Endothelial cell (in vitro differentiated cells): ENCODE measurements around the gene STXBP4. TPM values are rescaled to one million over a fixed set of nuclear protein-coding genes. Genes with fewer than 3 reads are reported as not detected.

Experiments used
- DNase-seq: peaks from one replicate; pipeline ENCODE4 v3.0.0; 2021; ENCODE audit warnings: low spot score
- H3K27ac Mint-ChIP-seq: one replicate; pipeline ENCODE4 v1.8.0; 2021; ENCODE audit warnings: mixed read lengths, inconsistent platforms; ENCODE audit not compliant: unreplicated experiment
- H3K27me3 Mint-ChIP-seq: one replicate; pipeline ENCODE4 v1.8.0; 2021; ENCODE audit warnings: mild to moderate bottlenecking, moderate library complexity, mixed read lengths, inconsistent platforms; ENCODE audit not compliant: unreplicated experiment
- H3K36me3 Mint-ChIP-seq: one replicate; pipeline ENCODE4 v1.8.0; 2021; ENCODE audit warnings: mild to moderate bottlenecking, low read depth, mixed read lengths, inconsistent platforms; ENCODE audit not compliant: unreplicated experiment
- H3K4me1 Mint-ChIP-seq: one replicate; pipeline ENCODE4 v1.8.0; 2021; ENCODE audit warnings: mild to moderate bottlenecking, mixed read lengths, inconsistent platforms; ENCODE audit not compliant: unreplicated experiment
- H3K4me3 Mint-ChIP-seq: one replicate; pipeline ENCODE4 v1.8.0; 2021; ENCODE audit warnings: mild to moderate bottlenecking, mixed read lengths, inconsistent platforms; ENCODE audit not compliant: unreplicated experiment
- H3K9me3 Mint-ChIP-seq: one replicate; pipeline ENCODE4 v1.8.0; 2021; ENCODE audit warnings: mixed read lengths, inconsistent platforms; ENCODE audit not compliant: unreplicated experiment
- total RNA-seq: library from RNA; stranded (reverse); fragmentation: NEBNext Ultra II Directional; extraction: Animal tissue kit (Norgen Biotek cat#: 25700); gene quantifications from one replicate; pipeline ENCODE4 v1.2.1, GENCODE V29; 2021; ENCODE audit not compliant: unreplicated experiment
- TF ChIP-seq, protein P1 (sequence below): fragments of 200-600 bp; sonication (generic); IDR thresholded peaks from one replicate; pipeline ENCODE4 v1.5.0; 2021; ENCODE audit warnings: antibody characterized with exemption; ENCODE audit not compliant: unreplicated experiment

STXBP4 gene
- total RNA-seq, 1 donor from 2014 or later: 7.5 TPM

DNA sequence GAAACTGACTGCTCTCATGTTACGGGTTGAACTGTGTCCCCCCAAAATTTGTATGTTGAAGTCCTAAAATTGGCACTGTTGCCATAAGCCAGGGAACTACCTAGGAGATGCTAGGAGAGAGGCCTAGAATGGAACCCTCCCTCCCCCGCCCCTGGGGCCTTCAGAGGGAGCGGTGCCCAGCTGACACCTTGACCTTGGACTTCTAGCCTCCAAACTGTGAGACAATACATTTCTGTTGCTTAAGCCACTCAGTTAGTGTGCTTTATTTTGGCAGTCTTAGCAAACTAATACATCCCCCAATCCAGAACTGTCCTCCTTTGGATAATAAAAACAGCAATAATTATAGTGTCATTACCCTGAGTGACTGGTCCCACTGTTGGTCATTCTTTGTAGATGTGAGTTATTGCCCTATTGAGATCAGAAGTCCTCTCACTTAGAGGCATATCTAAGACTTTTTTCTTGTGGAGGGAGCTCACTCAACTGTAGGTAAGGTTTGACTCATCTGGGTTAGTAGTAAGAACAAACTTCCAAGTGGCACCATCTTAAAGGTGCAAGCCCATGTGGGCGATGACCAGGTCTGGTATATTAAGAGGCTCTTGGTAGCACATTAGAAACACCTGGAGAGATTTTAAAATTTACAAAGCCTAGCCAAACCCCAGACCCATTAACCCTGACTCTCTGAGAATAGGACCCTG, 203.2 kb downstream of the STXBP4 start:
- H3K4me1 Mint-ChIP-seq: peaks cover 11% of the 10 kb centered on the region
- TF ChIP-seq, protein P1, sequence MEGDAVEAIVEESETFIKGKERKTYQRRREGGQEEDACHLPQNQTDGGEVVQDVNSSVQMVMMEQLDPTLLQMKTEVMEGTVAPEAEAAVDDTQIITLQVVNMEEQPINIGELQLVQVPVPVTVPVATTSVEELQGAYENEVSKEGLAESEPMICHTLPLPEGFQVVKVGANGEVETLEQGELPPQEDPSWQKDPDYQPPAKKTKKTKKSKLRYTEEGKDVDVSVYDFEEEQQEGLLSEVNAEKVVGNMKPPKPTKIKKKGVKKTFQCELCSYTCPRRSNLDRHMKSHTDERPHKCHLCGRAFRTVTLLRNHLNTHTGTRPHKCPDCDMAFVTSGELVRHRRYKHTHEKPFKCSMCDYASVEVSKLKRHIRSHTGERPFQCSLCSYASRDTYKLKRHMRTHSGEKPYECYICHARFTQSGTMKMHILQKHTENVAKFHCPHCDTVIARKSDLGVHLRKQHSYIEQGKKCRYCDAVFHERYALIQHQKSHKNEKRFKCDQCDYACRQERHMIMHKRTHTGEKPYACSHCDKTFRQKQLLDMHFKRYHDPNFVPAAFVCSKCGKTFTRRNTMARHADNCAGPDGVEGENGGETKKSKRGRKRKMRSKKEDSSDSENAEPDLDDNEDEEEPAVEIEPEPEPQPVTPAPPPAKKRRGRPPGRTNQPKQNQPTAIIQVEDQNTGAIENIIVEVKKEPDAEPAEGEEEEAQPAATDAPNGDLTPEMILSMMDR: no peak
- no peak overlapping the region for H3K4me3 Mint-ChIP-seq
- no peak for DNase-seq
- no peaks in the 10 kb centered on the region for H3K36me3 Mint-ChIP-seq
- H3K27ac Mint-ChIP-seq: no peak overlapping the region
- H3K27me3 Mint-ChIP-seq: peaks cover 3% of the 10 kb centered on the region
- H3K9me3 Mint-ChIP-seq: no peaks in the 10 kb centered on the region

DNA sequence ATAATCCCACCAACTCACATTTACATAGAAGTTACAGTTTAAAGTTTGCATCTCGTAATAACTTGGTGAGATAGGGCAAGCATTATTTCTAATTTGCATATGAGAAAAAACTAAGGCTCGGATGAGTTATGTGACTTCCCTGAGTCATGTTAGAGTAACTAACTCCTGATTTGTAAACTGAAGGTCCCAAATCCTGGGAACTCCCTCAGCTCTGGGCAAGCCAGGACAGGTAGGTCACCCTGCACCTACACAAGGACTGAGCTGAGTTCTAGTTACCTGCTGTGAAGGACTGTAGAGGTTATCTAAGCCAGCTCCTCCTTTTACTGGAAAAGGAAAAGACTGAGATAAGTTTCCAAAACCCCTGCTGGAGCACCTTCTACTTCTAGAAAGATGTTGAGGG, 204.0 kb downstream of the STXBP4 start:
- H3K4me1 Mint-ChIP-seq: peaks cover 11% of the 10 kb centered on the region
- peaks cover 1% of the 10 kb centered on the region for H3K27me3 Mint-ChIP-seq
- no peaks in the 10 kb centered on the region for H3K36me3 Mint-ChIP-seq
- no peak for DNase-seq
- H3K9me3 Mint-ChIP-seq: no peaks in the 10 kb centered on the region
- H3K27ac Mint-ChIP-seq: no peak overlapping the region
- no peak overlapping the region for H3K4me3 Mint-ChIP-seq
- TF ChIP-seq, protein P1: no peak

DNA sequence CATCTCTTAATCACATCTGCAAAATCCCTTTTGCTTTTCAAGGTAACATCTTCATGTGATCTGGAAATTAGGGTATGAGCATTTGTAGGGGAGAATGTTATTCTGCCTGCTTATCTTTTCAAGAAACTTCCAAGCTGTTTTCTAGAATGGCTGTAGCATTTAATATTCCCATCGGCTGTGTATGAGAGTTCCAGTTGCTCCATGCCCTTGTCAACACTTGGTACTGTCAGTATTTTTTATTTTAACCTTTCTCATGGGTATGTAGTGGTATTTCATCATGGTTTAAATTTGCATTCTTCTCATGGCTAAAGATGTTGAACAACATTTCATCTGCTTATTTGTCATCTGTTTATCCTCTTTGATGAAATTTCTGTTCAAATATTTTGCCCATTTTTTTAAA, 205.6 kb downstream of the STXBP4 start:
- Mint-ChIP-seq H3K36me3 (no peaks in the 10 kb centered on the region), H3K27ac (no peak overlapping the region), H3K27me3 (peaks cover 1% of the 10 kb centered on the region), H3K9me3 (no peaks in the 10 kb centered on the region), H3K4me3 (no peak overlapping the region), H3K4me1 (peaks cover 10% of the 10 kb centered on the region)
- TF ChIP-seq, protein P1: no peak
- no peak for DNase-seq

DNA sequence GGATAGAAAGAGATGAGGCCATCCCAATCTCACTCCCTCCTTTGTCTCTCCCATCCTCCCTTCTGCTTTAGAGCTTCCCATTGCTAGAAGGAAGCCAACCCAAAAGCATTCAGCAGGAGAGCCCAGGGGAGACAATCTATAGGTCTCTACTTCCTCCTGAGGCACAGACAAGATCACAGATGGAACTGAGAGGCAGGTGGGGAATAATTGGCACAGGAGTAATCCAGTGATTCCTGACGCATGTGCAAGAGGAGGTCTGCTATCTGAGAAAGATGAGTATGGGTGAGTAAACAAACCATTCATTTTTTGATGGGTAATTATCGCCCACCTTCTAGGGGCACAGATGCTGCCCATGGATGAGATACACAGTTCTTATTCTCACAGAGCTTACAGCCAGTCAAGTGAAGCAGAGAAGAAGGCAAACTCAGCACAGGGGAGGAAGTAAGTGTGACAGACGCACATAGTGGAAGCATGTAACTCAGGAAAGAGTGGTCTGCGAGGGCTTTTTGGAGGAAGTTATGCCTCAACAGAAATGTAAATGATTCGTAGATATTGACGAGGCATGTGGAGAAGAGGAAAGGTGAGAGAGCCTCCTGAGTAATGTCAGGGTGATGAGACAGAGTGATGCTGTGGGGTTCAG, 207.3 kb downstream of the STXBP4 start:
- TF ChIP-seq, protein P1: no peak
- Mint-ChIP-seq H3K4me3 (no peak overlapping the region), H3K9me3 (no peaks in the 10 kb centered on the region), H3K36me3 (no peaks in the 10 kb centered on the region), H3K4me1 (peaks cover 10% of the 10 kb centered on the region), H3K27ac (no peak overlapping the region), H3K27me3 (peaks cover 1% of the 10 kb centered on the region)
- DNase-seq: no peak

DNA sequence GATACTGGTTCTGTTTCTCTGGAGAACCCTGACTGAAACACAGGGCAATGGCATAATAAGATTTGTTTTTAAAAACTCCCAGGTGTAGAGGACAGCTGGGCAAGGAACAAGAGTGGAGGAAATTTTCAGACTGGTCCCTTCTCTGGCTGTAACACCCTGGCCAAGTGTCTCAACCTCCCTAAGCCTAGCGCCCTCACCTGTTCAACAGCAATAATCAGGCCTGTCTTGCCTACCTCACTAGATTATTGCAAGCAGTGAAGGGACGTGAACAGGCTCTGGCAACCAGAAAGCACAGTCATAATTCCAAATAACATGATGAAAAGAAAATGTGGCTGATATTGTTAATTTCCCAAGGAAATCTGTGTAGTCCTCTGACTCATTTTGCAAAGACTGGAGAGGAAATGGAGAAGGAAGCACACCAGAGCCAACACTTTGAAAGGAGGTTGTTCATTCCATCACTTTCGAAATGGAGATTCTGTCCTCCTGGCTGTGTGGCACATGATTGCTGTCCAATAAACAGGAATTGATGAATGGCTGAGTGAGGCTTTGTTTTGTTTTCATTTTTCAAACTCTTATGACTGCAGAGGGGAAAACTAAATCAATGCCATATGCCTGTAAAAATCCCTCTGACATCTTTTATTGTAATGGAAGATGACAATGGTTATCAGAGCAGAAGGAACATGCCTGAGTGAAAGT, 208.7 kb downstream of the STXBP4 start:
- Mint-ChIP-seq H3K4me1 (peaks cover 10% of the 10 kb centered on the region), H3K9me3 (no peaks in the 10 kb centered on the region), H3K36me3 (no peaks in the 10 kb centered on the region), H3K4me3 (no peak overlapping the region), H3K27me3 (peaks cover 1% of the 10 kb centered on the region), H3K27ac (no peak overlapping the region)
- TF ChIP-seq, protein P1: no peak
- DNase-seq: no peak
